Measurements from ENCODE around the gene CCBE1.

The CCBE1 gene

DNA sequence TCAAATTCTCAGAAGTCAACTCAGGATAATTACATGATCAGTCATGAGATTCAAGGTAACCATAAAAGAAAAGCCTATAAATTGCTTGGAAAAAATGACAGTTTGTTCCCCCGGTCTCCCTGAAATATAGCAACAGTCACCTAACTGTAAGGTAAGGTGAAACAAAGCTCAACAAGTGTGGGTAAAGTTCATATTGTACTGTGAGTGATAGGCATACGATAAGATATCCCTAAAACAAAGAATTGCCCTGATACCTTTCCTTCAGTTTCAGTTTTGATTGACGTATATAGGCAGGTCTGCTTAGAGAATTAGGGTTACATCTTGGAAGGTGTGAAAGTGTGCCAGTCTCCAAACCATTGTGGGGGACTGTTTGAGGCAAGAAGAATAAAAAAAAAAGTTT is 4.0 kb upstream of the CCBE1 start:
- H3K27me3 Mint-ChIP-seq (ENCODE audit: low read depth) = peaks cover 46% of the 10 kb centered on the region
- peaks cover under 1% of the 10 kb centered on the region for H3K4me1 Mint-ChIP-seq (ENCODE audit: low read depth)
- H3K27ac Mint-ChIP-seq = no peak overlapping the region
- no peaks in the 10 kb centered on the region for H3K36me3 Mint-ChIP-seq (ENCODE audit: low read depth)
- no peaks in the 10 kb centered on the region for H3K9me3 Mint-ChIP-seq
- no peak overlapping the region for H3K4me3 Mint-ChIP-seq

GRCh38 chr18:59700535-59700967 is 3.3 kb upstream of the CCBE1 start:
- no peaks in the 10 kb centered on the region for H3K36me3 Mint-ChIP-seq (ENCODE audit: low read depth)
- H3K27ac Mint-ChIP-seq = no peak overlapping the region
- H3K9me3 Mint-ChIP-seq = no peaks in the 10 kb centered on the region
- H3K4me1 Mint-ChIP-seq (ENCODE audit: low read depth) = peaks cover 4% of the 10 kb centered on the region
- peaks cover 54% of the 10 kb centered on the region for H3K27me3 Mint-ChIP-seq (ENCODE audit: low read depth)
- H3K4me3 Mint-ChIP-seq = no peak overlapping the region

- Mint-ChIP-seq H3K4me3 (no peak overlapping the region), H3K9me3 (no peaks in the 10 kb centered on the region), H3K4me1 (ENCODE audit: low read depth) (peaks cover 4% of the 10 kb centered on the region), H3K27me3 (ENCODE audit: low read depth) (peaks cover 60% of the 10 kb centered on the region), H3K27ac (no peak overlapping the region), H3K36me3 (ENCODE audit: low read depth) (no peaks in the 10 kb centered on the region)
These were observed 2.7 kb upstream of the CCBE1 start for GRCh38 chr18:59699750-59700534.

DNA sequence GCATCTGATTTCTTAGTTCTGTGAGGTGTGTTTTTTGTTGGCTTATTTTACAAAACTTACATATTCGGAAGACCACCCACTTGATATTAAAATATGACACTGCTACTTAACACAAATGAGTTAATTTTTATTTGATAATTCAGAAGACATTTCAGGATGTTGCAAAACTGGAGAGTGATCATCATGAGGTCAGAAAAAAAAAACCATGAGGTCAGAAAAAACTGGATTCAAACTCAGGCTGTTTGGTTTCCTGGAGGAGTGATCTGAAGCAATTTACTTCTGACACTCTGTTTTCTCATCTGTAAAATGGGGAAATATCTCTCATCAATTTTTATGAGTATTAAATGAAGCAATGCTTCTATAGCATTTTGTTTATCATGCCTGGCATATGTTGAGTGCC is 1.8 kb upstream of the CCBE1 start:
- peaks cover 68% of the 10 kb centered on the region for H3K27me3 Mint-ChIP-seq (ENCODE audit: low read depth)
- H3K27ac Mint-ChIP-seq = no peak overlapping the region
- H3K9me3 Mint-ChIP-seq = no peaks in the 10 kb centered on the region
- no peaks in the 10 kb centered on the region for H3K36me3 Mint-ChIP-seq (ENCODE audit: low read depth)
- peaks cover 4% of the 10 kb centered on the region for H3K4me1 Mint-ChIP-seq (ENCODE audit: low read depth)
- H3K4me3 Mint-ChIP-seq = no peak overlapping the region

DNA sequence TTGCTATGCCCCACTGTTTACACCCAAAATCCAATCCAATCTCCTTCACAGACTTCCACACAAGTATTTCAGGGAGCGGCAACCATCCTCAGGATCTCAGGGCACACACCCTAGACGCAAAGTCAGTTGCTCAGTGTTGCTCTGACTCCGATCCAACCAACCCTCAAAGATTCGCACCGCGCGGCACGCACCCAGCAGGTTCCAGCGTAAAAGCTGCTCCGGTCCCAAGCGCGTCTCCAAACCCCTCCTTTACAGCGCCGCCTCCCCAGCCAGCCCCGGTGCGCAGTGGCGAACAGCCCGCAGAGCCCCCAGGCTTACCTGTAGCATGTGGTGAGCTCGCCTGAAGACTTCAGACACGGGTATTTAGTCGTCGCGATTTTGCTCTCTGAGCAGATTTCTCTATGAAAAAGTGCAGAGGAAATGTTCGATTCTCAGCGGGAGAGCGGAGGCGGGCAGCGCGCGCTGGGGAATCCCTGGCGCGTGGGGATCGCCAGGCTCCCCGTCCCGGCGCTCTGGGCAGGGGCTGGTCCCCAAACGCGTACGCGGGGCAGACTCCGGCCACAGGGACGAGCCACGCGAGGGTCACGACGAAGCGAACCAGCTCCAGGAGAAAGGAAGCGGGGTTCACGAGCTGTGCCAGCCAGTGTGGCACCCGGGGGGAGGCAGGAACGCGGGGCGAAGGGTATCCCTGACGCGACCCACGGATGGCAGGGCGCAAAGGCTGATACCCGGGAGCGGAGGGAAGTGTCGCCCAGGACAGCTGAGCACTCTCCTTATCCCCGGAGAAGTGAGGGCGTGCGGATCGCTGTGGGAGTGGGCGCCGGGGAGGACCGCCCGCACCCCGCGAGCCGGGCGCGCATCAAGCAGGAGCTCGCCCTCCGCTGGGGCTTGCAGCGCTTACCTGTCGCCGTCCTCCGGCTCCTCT is 650 bp downstream of the CCBE1 start:
- Mint-ChIP-seq H3K27me3 (ENCODE audit: low read depth) (peaks cover 70% of the 10 kb centered on the region), H3K36me3 (ENCODE audit: low read depth) (no peaks in the 10 kb centered on the region), H3K4me1 (ENCODE audit: low read depth) (peaks cover 4% of the 10 kb centered on the region), H3K9me3 (no peaks in the 10 kb centered on the region), H3K4me3 (peak overlapping the region; percentile 8), H3K27ac (no peak overlapping the region)

GRCh38 chr18:59695551-59695950 is 1.7 kb downstream of the CCBE1 start:
- H3K27me3 Mint-ChIP-seq (ENCODE audit: low read depth) = peaks cover 77% of the 10 kb centered on the region
- H3K36me3 Mint-ChIP-seq (ENCODE audit: low read depth) = no peaks in the 10 kb centered on the region
- no peak overlapping the region for H3K27ac Mint-ChIP-seq
- H3K4me3 Mint-ChIP-seq = no peak overlapping the region
- no peaks in the 10 kb centered on the region for H3K9me3 Mint-ChIP-seq
- H3K4me1 Mint-ChIP-seq (ENCODE audit: low read depth) = peaks cover 4% of the 10 kb centered on the region

GRCh38 chr18:59694824-59695223 is 2.4 kb downstream of the CCBE1 start:
- H3K4me3 Mint-ChIP-seq = no peak overlapping the region
- H3K27ac Mint-ChIP-seq = no peak overlapping the region
- peaks cover 4% of the 10 kb centered on the region for H3K4me1 Mint-ChIP-seq (ENCODE audit: low read depth)
- no peaks in the 10 kb centered on the region for H3K9me3 Mint-ChIP-seq
- peaks cover 73% of the 10 kb centered on the region for H3K27me3 Mint-ChIP-seq (ENCODE audit: low read depth)
- H3K36me3 Mint-ChIP-seq (ENCODE audit: low read depth) = no peaks in the 10 kb centered on the region

- Mint-ChIP-seq H3K4me1 (ENCODE audit: low read depth) (peaks cover 4% of the 10 kb centered on the region), H3K27ac (no peak overlapping the region), H3K9me3 (no peaks in the 10 kb centered on the region), H3K4me3 (no peak overlapping the region), H3K36me3 (ENCODE audit: low read depth) (no peaks in the 10 kb centered on the region), H3K27me3 (ENCODE audit: low read depth) (peaks cover 57% of the 10 kb centered on the region)
These were observed 5.2 kb downstream of the CCBE1 start for GRCh38 chr18:59691996-59692395.

DNA sequence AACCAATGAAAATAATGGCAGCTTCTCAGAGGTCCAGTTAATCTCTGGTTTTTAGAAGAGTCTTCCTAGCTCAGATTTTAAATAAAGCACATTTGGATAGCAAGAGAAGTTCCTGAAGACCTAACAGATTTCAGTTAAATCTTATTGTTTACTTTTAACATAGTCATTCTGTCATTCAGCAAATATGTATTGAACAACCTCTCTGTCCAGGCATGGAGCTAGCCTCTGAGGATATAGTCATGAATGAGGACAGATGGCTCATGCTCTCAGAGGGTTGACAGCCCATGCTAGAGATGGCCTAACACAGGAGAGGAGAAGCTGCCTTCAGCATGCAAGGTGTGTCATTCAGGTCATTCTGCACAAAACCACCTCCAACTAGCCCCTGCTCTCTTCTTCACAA is 6.2 kb downstream of the CCBE1 start:
- no peaks in the 10 kb centered on the region for H3K36me3 Mint-ChIP-seq (ENCODE audit: low read depth)
- no peak overlapping the region for H3K27ac Mint-ChIP-seq
- no peak overlapping the region for H3K4me3 Mint-ChIP-seq
- H3K27me3 Mint-ChIP-seq (ENCODE audit: low read depth) = peaks cover 56% of the 10 kb centered on the region
- peaks cover under 1% of the 10 kb centered on the region for H3K4me1 Mint-ChIP-seq (ENCODE audit: low read depth)
- H3K9me3 Mint-ChIP-seq = no peaks in the 10 kb centered on the region

DNA sequence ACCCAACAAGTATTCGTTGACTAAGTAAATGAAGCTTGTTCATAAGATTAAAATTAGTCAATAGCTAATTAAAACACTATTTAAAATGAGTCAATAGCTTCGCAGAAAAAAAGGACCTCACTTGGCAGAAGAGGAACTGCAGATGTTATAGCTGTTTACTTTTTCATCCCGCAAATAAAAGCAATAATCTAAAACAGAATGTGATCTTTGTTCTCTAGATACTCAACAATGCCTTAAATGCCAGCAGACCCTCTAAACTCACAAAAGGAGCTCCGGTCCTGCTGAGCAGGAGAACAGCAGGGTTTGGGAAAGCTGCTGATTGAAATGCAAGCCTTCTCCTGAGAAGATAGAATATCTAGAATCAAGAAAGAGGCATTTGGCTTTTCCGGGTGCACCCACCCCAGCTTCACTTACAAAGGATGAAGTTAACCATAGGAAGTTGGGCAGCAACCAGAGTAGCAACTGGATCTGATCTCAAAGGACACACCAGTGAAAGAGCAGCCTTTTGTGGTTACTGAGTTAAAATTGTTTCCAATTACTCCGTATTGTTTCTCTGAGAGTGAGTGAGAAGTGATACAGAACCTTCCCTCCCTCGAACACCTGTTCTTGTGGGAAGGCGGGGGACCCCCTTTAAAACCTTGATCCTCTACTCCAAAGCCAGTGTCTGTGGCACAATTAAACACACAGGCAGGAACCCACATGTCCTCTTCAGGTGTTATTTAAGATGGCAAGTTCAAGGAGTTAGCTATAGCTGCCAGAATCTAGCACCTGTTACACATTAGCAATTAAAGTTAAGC is 6.8 kb downstream of the CCBE1 start:
- Mint-ChIP-seq H3K9me3 (no peaks in the 10 kb centered on the region), H3K27me3 (ENCODE audit: low read depth) (peaks cover 50% of the 10 kb centered on the region), H3K36me3 (ENCODE audit: low read depth) (no peaks in the 10 kb centered on the region), H3K4me3 (no peak overlapping the region), H3K27ac (no peak overlapping the region), H3K4me1 (ENCODE audit: low read depth) (no peaks in the 10 kb centered on the region)

DNA sequence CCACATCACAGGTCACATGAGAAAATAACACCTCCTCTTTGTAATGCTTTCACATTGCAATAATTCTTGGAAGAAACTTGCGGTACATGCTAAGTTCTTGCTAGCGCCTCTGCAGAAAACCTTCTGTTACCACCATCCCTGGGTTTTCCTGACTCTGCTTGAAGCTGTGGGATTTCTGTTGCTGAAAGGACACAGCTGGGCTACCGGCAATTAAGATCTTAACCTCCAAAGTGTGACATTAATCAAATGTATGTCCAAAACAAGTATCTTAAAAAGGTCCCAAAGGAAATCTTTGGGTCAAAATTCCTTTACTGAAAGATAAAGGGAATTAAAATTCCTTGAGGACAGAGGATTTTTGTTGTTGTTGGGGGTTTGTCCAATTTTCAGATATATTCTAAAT is 7.5 kb downstream of the CCBE1 start:
- peaks cover 45% of the 10 kb centered on the region for H3K27me3 Mint-ChIP-seq (ENCODE audit: low read depth)
- H3K4me3 Mint-ChIP-seq = no peak overlapping the region

GRCh38 chr18:59686260-59686659 is 11.0 kb downstream of the CCBE1 start:
- H3K4me3 Mint-ChIP-seq = no peak overlapping the region
- no peaks in the 10 kb centered on the region for H3K36me3 Mint-ChIP-seq (ENCODE audit: low read depth)
- no peaks in the 10 kb centered on the region for H3K9me3 Mint-ChIP-seq
- no peaks in the 10 kb centered on the region for H3K4me1 Mint-ChIP-seq (ENCODE audit: low read depth)
- no peak overlapping the region for H3K27ac Mint-ChIP-seq
- H3K27me3 Mint-ChIP-seq (ENCODE audit: low read depth) = peaks cover 30% of the 10 kb centered on the region

More for the DNA sequence above, 7.5 kb downstream of the CCBE1 start:
- H3K4me1 Mint-ChIP-seq (ENCODE audit: low read depth) = no peaks in the 10 kb centered on the region
- H3K36me3 Mint-ChIP-seq (ENCODE audit: low read depth) = no peaks in the 10 kb centered on the region
- H3K9me3 Mint-ChIP-seq = no peaks in the 10 kb centered on the region
- no peak overlapping the region for H3K27ac Mint-ChIP-seq

GRCh38 chr18:59685501-59685900 is 11.7 kb downstream of the CCBE1 start:
- no peak overlapping the region for H3K4me3 Mint-ChIP-seq
- peaks cover 26% of the 10 kb centered on the region for H3K27me3 Mint-ChIP-seq (ENCODE audit: low read depth)
- H3K4me1 Mint-ChIP-seq (ENCODE audit: low read depth) = no peaks in the 10 kb centered on the region
- no peak overlapping the region for H3K27ac Mint-ChIP-seq
- no peaks in the 10 kb centered on the region for H3K36me3 Mint-ChIP-seq (ENCODE audit: low read depth)
- no peaks in the 10 kb centered on the region for H3K9me3 Mint-ChIP-seq

- Mint-ChIP-seq H3K36me3 (ENCODE audit: low read depth) (no peaks in the 10 kb centered on the region), H3K4me1 (ENCODE audit: low read depth) (no peaks in the 10 kb centered on the region), H3K9me3 (no peaks in the 10 kb centered on the region), H3K4me3 (no peak overlapping the region), H3K27ac (no peak overlapping the region), H3K27me3 (ENCODE audit: low read depth) (peaks cover 23% of the 10 kb centered on the region)
These were observed 12.4 kb downstream of the CCBE1 start for GRCh38 chr18:59684777-59685176.

Measured in T-helper 1 cell treated with Interleukin-12 subunit alpha and Interleukin-12 subunit beta and Interleukin-4 antibody, amounts not matched to agents 30 μg/mL and 1 μg/mL, for 36 hours (primary cell).